ENCODE results near the gene KSR2.

DNA sequence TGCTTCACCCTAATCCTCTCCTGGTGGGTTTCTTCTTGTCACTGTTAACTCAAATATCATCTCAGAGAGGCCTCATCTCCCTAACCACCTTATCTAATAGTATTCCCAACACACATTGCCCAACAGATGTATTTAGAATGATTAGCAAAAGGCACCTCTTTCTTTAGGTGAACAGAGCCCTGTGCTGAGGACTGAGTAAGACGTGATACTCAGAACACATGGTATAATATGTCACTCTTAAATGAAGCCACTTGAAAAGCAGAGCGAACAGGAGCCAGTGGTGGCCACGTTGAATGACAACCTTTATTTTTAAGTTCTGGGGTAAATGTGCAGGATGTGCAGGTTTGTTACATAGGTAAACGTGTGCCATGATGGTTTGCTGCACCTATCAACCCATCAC is 1.5 kb upstream of the KSR2 start:
- TF ChIP-seq POLR2A (IDR thresholded peaks at IDR 0.05; ENCODE audit: low read depth, low read length) (no peak), EZH2 (IDR thresholded peaks at IDR 0.05; ENCODE audit: borderline replicate concordance, low read depth, low read length, severe bottlenecking) (no peak), JUN (IDR thresholded peaks at IDR 0.05; ENCODE audit: borderline replicate concordance, insufficient read depth, insufficient read length, low read depth) (no peak), POLR2AphosphoS5 (IDR thresholded peaks at IDR 0.05; ENCODE audit: insufficient read depth, low read depth, low read length) (no peak), GATA2 (IDR thresholded peaks at IDR 0.05; ENCODE audit: insufficient read depth, insufficient read length, low read depth, low read length) (no peak)
- TF ChIP-seq, protein P1, sequence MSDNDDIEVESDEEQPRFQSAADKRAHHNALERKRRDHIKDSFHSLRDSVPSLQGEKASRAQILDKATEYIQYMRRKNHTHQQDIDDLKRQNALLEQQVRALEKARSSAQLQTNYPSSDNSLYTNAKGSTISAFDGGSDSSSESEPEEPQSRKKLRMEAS (IDR thresholded peaks at IDR 0.05; ENCODE audit: insufficient read depth, insufficient read length), result no peak
- TF ChIP-seq, protein P2, sequence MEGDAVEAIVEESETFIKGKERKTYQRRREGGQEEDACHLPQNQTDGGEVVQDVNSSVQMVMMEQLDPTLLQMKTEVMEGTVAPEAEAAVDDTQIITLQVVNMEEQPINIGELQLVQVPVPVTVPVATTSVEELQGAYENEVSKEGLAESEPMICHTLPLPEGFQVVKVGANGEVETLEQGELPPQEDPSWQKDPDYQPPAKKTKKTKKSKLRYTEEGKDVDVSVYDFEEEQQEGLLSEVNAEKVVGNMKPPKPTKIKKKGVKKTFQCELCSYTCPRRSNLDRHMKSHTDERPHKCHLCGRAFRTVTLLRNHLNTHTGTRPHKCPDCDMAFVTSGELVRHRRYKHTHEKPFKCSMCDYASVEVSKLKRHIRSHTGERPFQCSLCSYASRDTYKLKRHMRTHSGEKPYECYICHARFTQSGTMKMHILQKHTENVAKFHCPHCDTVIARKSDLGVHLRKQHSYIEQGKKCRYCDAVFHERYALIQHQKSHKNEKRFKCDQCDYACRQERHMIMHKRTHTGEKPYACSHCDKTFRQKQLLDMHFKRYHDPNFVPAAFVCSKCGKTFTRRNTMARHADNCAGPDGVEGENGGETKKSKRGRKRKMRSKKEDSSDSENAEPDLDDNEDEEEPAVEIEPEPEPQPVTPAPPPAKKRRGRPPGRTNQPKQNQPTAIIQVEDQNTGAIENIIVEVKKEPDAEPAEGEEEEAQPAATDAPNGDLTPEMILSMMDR (IDR thresholded peaks at IDR 0.05; ENCODE audit: extremely low read depth in 1 of 2, insufficient read depth in 1 of 2, low read depth in 1 of 2, low read length in 2 of 2), result no peak

All from endothelial cell of umbilical vein (primary cell).